ENCODE results near the gene HYAL2.
"Not testable (repeated sequence)": the region's sequence is repeated elsewhere in the genome, so short reads cannot be mapped to it uniquely, and the experiment has no call there.

HYAL2 gene

DNA sequence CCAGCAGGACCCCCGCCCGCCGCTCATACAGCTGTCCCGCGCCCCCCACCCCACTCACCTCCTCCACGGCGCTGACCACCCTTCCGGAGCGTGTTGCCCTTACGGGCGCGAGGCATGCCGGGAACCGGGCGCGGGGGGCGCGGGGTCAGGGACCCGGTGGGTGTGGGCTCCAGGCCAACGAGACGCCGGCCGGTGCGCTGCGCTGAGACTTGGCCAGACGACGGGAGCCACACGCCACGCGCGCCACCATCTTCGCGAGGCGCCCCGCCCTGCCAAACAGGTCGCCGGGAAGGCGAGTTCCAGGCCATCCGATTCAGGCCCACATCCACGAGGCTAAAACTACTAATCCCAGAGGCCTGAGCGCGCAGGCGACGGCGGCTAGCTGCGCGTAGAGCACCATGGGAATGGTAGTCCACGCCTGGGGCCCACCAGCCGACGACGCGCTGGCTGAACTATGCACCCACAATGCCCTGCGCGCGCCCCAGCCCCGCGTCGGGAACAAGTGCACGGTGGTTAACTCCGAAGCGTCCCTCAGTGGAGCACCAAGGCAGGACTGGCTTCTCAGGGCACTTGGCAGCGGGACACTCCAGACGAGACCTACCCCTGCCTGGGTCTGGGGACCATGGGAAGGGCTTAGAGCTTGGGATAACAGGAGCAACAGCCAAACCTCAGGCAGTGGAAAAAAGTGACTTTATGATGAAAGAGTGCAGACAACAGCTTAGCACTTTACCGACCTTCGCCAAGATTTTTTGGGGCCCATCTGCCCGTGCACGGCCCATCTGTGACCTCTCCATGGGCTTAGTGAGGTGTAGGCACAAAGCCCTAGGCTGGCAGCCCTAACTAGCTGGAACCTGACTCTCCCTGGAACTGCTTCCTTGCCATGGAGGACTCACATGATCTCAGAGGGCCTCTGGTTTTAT, 30.1 kb downstream of the HYAL2 start, which contains the start of gene IFRD2:
IFRD2 (minus strand) TSS at position 271 of the 920 bp plus-strand sequence; CDS start at position 116, 155 bp downstream.
- peak; percentile 91 to 93 for DNase-seq (ENCODE audit: low read depth in 2 of 2)

DNA sequence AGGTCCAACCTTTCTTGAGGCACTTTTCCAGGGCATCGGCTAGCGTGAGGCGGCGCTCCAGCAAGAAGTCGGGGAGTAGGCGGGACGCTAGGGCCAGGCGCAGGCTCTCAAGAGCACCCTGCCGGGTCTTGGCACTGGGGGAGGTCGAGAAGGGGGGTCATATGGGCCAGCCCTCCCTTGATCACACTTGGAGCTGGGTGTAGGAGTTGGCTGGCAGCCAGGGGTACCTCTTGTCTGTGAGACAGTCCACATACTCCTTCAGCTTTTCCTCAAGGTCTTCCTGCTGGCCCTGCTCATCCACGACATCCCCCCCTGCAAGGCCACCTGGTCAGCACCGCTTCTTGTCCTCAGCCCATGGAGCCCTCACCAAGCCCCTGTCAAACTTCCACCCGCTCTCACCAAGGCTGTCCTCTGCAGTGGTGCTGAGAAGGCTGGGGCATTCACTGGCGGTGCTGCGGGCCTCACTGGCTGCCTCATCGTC, 32.3 kb downstream of the HYAL2 start:
- no peak for DNase-seq (ENCODE audit: low read depth in 2 of 2)

DNA sequence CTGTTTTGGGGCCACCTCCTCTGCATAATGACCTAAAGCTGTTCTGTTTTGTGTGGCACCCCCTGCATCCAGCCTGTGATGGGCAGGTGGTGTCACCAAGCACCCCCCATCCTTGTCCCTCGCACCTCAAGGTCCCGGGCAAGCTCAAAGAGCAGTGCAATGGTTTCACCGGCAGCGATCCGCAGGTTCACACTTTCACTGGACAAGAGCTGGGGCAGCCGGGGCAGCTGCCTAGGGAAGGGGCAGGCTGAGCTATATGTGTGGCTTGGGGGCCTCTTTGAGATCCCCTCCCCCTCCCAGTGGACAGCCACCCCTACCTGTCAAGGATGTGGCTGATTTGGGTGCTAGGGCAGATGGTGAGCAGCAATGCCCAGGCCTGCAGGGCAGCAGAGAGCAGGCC, 33.4 kb downstream of the HYAL2 start:
- DNase-seq (ENCODE audit: low read depth in 2 of 2): no peak

DNA sequence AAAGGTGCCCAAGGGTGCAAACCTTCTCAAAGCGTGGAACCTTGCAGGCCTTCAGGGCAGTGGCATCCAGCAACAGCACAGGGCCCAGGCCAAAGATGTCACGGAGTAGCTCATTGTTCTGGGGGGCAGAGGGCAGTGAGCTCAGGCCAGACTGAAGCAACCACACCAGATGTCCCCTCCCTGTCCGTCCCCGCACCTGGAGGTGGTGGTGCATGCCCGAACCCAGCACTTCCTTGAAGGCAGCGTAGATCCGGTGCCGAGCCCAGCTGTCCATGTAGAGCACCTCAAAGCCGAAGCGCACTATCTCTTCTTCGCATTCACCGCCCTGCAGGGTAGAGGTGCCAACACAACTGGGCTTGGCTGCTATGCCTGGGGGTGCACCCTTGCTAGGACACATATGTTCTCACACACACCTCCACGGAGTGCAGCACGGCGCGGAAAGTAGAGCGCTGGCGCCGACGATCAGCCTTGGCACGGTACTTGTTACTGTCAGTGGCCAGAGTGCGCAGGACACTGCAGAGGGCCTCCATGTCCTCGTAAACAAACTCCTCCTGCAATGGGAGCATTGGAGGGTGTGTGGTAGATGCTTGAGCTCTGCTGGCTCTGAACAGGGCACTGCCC, 34.0 kb downstream of the HYAL2 start:
- DNase-seq (ENCODE audit: low read depth in 2 of 2): no peak

DNA sequence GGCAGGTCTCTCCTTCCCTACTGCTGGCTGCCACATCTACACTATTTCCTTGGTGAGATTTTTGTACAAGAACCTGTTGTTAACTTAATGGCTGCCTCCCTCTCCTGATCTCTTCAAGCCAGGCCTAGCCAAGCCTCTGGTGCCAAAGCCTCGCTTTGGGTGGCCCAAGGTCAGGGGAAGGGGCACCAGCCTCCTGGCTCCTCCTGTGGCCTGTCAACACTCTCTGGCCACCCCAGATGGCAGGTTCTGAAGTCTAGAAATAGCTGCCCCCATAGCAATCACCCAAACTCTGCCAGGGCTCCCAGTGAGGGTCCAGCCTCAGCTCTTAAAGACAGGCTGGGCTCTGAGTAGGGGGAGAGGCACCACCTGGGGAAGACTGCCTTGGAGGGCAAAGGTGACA, 35.3 kb downstream of the HYAL2 start:
- no peak for DNase-seq (ENCODE audit: low read depth in 2 of 2)

DNA sequence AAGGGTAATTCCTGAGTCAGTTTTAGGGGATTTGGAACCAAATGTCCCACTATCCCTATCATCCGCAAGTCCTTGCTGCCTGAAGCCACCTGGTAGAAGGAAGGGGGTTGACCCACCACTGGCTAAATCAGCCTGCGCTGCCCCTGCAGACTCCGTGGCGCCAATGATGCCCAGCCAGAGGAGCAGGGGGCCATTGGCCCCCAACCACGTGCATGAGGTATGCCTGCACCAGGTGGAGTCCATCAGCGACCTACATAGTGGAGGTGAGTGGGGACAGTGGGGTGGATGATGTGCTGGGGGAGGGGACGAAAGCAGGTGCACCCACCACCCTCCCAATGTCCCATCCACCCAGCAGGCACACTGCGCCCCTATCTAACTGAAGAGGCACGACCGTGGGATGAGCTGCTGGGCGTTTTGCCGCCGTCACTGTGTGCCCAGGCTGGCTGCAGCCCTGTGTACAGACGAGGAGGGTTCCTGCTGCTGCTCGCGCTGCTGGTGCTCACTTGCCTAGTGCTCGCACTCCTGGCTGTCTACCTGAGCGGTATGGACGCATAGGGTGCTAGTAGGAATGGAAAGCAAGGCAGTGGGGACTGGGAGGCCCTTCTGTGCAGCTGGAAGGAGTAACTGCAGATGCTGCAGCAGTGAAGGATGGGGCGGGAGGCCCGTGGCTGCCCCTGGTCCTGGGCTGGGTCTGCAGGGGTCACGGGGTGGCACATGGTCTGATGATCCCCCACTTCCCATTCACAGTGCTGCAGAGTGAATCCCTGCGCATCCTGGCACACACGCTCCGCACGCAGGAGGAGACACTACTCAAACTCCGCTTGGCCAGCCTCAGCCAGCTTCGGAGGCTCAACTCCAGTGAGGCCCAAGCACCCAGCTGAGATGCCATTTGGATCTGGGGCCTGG, 36.0 kb downstream of the HYAL2 start:
- no peak for DNase-seq (ENCODE audit: low read depth in 2 of 2)

DNA sequence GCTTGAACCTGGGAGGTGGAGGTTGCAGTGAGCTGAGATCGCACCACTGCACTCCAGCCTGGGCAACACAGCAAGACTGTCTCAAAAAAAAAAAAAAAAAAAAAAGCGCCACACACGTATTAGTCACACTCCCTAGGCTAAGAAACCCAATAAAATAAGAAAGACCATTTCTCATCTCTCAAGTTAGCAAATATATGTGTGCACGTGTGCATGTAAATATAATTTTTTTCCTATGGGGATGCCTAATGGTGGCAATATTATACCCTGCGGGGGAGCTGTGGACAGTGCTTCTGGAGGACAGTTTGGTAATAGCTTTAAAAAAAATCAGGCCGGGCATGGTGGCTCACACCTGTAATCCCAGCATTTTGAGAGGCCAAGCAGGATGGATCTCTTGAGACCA, 38.4 kb downstream of the HYAL2 start:
- not testable (repeated sequence) for DNase-seq (ENCODE audit: low read depth in 2 of 2)

DNA sequence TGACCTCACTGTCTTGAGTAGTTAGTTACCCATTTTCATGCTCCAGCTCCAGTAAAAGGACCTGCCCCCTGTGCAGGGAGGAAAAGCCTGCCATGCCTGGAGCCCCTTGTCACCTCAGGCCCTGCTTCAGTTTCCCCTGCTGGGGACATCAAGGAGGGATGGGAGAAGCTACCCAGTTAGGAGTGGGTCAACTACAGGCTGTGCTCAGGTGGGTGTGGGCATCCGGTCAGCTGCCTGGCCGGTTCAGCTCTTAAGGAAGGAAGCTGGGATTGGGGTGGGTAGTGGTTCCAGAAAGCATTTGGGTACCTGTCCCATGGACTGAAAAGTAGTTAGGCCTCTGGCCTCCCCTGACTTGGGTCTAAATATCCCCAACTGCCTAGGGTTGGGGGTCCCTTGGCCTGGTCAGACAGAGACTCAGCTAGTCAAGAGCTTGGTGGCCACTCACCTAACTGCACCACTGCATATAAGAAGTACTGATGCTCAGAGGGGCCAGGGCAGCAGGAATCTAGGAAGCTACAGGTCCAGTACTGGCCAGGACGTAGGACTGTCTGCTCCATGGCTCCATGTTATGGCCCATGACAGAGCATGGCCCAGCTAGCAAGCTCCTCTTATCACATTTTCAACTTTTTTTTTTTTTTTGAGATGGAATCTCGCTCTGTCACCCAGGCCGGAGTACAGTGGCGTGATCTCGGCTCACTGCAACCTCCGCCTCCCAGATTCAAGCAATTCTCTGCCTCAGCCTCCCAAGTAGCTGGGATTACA, 43.1 kb downstream of the HYAL2 start:
- DNase-seq (ENCODE audit: low read depth in 2 of 2): no peak

DNA sequence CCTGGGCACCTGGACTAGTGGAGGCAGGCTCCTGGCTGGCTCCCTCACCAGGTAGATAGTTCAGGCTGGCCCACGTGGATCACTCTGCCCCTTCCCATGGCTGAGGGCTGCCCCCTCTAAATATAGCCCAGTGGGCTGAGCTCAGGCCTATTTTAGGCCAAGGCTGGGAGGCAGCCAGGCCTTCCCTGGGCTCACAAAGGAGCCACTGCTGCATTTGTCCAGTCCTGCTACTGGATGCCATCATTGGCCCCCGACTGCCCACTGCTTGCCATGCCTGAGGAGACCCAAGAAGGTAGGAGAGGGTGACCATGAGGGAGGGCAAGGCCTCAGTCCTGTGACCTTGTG, 43.7 kb downstream of the HYAL2 start, which contains the start of gene LSMEM2:
LSMEM2 (plus strand) TSS at position 208 of the 345 bp plus-strand sequence; CDS start at position 235, 27 bp downstream.
- DNase-seq (ENCODE audit: low read depth in 2 of 2): no peak

DNA sequence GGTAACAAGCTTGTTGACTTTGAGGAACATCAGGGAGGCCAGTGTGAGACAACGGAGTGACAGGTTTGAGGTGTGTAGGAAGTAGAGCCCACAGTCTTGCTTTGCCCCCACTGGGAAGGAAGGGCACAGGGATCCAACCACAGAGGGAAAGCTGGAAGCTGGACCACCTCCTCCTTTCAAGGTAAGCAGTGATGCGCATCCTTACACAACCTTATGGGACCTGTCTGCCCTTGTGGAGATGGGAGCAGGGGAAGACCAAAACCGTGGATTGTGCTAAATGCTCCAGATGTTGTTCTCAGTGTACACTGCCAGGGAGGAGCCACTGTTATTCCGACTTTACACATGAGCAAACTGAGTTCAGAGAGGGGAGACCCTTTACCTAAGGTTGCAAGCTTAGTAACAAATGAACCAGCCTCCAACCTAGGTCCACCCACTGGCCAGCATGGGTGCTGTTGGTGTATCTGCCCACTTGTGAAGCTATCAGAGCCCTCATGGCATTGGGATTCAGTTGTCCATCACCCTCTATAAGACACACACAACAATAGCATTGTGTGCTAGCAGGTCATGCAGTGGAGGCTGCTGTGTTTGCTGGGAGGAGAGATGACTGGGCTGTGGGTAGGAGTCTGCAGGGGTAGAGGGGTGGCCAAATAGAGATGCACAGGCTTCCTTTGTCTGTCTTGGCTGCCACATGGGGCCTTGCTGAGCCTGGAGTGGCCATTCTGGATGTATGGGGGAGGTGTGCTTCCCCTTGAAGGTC, 44.2 kb downstream of the HYAL2 start:
- no peak for DNase-seq (ENCODE audit: low read depth in 2 of 2)

DNA sequence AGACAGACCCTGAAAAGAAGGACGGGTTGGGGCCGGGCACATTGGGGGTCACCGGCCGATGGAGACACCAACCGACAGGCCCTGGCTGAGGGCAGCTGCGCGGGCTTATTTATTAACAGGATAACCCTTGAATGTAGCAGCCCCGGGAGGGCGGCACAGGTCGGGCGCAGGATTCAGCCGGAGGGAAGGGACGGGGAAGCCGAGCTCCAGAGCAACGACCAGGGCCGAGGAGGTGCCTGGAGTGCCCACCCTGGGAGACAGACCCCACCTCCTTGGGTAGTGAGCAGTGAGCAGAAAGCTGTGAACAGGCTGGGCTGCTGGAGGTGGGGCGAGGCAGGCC, 45.8 kb downstream of the HYAL2 start:
- DNase-seq (ENCODE audit: low read depth in 2 of 2): no peak

DNA sequence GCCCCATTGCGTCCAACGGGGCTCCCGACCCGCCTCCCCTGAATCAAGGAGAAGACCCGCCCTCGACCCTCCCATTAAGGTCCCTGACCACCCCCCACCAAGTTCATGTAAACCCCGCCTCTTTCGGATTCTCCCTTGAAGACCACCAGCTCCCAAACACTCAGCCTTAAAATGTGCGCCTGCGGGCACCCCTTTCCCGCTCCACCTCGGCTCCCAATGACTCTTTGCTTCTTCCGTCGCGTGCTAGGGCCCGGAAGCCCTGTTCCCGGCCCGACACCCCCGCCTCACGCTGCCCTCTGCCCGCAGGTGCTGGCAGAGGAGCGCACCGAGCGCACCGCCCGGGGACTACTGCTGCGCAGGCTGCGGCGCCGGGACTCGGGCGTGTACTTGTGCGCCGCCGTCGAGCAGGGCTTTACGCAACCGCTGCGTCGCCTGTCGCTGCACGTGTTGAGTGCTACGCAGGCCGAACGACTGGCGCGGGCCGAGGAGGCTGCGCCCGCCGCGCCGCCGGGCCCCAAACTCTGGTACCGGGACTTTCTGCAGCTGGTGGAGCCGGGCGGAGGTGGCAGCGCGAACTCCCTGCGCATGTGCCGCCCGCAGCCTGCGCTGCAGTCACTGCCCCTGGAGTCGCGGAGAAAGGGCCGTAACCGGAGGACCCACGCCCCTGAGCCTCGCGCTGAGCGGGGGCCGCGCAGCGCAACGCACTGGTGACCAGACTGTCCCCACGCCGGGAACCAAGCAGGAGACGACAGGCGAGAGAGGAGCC, 46.4 kb downstream of the HYAL2 start:
- no peak for DNase-seq (ENCODE audit: low read depth in 2 of 2)

DNA sequence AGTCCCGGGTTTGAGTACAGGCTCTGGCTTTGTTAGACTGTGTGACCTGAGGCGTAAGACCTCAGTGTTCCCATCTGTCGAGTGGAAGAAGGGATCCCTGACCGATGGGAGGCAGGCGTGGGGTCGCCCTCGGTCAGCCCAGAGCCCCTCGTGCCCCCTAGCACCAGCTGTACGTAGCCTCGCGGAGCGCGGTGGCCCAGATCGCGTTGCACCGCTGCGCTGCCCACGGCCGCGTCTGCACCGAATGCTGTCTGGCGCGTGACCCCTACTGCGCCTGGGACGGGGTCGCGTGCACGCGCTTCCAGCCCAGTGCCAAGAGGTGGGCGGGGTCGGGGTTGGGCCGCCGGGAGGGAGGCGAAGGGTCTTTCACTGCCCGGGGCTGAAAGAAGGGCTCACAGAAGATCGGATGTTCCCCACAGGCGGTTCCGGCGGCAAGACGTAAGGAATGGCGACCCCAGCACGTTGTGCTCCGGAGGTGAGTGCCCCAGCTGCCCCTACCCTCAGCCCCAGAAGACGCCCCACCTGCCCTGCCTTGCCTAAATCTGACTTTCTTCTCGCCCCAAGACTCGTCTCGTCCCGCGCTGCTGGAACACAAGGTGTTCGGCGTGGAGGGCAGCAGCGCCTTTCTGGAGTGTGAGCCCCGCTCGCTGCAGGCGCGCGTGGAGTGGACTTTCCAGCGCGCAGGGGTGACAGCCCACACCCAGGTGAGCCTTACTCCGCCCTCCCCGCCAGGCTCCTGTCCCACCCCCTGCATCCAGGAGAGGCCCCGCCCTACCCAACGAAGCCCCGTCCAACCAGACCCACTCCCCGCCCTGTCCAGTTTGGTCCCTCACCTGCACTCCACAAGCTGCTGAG, 47.2 kb downstream of the HYAL2 start:
- DNase-seq (ENCODE audit: low read depth in 2 of 2): no peak

DNA sequence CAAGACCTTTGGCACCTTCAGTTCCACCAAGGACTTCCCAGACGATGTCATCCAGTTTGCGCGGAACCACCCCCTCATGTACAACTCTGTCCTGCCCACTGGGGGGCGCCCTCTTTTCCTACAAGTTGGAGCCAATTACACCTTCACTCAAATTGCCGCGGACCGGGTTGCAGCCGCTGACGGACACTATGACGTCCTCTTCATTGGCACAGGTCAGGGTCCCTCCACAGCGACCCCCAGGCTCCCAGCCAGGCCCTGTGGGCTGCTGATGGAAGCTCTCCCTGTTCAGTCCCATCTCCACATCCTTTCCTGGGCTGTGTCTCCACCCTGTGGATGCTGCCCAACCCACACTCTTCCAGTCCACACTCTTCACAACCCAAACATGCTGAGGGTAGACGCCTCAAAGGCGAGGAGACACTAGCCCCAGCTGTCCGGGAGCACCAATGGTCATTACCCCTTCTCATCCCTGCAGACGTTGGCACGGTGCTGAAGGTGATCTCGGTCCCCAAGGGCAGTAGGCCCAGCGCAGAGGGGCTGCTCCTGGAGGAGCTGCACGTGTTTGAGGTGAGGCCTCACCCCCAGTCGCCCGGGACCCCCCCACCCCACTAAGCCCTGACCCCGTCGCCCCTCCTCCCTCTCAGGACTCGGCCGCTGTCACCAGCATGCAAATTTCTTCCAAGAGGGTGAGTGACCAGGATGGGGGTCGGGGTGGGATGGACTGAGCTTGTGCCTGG, 48.0 kb downstream of the HYAL2 start:
- DNase-seq (ENCODE audit: low read depth in 2 of 2): no peak

DNA sequence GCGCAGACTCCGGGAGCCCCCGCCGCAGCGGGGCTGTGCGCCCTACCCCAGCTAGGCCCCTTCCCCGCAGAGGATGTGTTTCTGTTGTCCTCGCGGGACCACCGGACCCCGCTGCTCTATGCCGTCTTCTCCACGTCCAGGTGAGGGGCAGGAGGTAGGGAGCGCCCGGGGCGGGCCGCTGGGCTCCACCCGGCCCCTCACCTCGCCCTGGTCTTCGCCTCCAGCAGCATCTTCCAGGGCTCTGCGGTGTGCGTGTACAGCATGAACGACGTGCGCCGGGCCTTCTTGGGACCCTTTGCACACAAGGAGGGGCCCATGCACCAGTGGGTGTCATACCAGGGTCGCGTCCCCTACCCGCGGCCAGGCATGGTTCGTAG, 48.9 kb downstream of the HYAL2 start:
- DNase-seq (ENCODE audit: low read depth in 2 of 2): no peak

DNA sequence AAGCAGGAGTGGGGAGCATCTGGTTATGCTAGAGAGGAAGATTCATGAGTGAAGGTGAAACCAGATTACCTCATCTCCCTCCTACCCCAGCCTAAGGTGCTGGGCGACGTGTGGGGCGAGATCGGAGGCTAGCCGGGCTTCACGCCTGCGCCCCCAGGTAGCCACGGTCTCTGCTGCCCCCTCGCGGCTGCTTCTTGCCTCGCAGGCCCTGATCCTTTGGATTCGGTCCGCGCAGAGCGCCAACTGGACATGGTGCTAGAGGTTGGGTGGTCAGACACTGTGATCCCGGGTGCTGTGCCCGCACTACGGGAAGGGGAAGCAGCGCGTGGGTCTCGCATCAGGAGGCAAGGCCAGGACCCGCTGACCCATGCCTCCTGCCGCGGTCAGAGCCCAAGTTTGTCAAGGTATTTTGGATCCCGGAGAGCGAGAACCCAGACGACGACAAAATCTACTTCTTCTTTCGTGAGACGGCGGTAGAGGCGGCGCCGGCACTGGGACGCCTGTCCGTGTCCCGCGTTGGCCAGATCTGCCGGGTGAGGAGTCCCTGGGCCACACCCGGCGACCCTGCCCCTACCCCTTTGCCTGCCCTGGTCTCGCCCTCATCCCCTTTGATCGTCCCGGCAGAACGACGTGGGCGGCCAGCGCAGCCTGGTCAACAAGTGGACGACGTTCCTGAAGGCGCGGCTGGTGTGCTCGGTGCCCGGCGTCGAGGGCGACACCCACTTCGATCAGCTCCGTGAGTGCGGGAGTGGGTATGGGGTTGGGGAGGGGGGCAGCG, 49.4 kb downstream of the HYAL2 start:
- DNase-seq (ENCODE audit: low read depth in 2 of 2): peak in 1 of 2 experiments; percentile 27

DNA sequence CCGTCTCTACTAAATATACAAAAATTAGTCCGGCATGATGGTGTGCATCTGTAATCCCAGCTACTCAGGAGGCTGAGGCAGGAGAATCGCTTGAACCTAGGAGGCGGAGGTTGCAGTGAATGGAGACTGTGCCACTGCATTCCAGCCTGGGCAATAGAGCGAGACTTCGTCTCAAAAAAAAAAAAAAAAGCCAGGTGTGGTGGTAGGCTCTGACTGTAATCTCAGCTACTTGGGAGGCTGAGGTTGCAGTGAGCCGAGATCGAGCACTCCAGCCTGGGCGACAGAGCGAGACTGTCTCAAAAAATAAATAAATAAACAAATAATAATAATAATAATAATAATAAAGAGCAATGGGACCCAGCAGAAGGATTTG, 50.0 kb downstream of the HYAL2 start:
- DNase-seq (ENCODE audit: low read depth in 2 of 2): not testable (repeated sequence)

Measured in fibroblast of skin of left quadriceps (primary cell).